ENCODE data around the gene KLHL10. TPM values are rescaled to one million over a fixed set of nuclear protein-coding genes. Genes with fewer than 3 reads are reported as not detected.

The KLHL10 gene
- total and polyA plus RNA-seq, 2 of the 13 experiments (the other 11 are each of a cell fraction or from before 2014, with no cell fraction given) = 0.04 to 0.08 TPM

- TF ChIP-seq REST (IDR thresholded peaks at IDR 0.05; ENCODE audit: borderline replicate concordance in 1 of 2, low read depth in 1 of 2, low read length in 2 of 2) (peak in 1 of 2 experiments; percentile 26; a peak in 1 of 4 replicates), ZNF274 (CRISPR knock-in tag; IDR thresholded peaks at IDR 0.05) (peak; percentile 87), ZFP90 (CRISPR knock-in tag; IDR thresholded peaks at IDR 0.05; ENCODE audit: borderline replicate concordance) (peak; percentile 90; the same call in 1 of the 2 replicates), CHD4 (IDR thresholded peaks at IDR 0.05; ENCODE audit: borderline replicate concordance, low read length) (no peak), ZC3H13 (CRISPR knock-in tag; IDR thresholded peaks at IDR 0.05) (peak; percentile 13; the same call in 1 of the 2 replicates), ZNF136 (CRISPR knock-in tag; IDR thresholded peaks at IDR 0.05; ENCODE audit: low read depth) (no peak; the same call in 1 of the 2 replicates), POLR2A (IDR thresholded peaks at IDR 0.05; ENCODE audit: insufficient read depth in 1 of 2, low read depth in 2 of 2, low read length in 2 of 2) (peak; percentile 43 to 48; a peak in 2 of 4 replicates), ZNF660 (CRISPR knock-in tag; IDR thresholded peaks at IDR 0.05; ENCODE audit: borderline replicate concordance, low read depth) (no peak), KLF11 (CRISPR knock-in tag; IDR thresholded peaks at IDR 0.05) (no peak), NFKB2 (CRISPR knock-in tag; IDR thresholded peaks at IDR 0.05; ENCODE audit: borderline replicate concordance) (peak; percentile 66; the same call in 1 of the 2 replicates), RAD21 (CRISPR knock-in tag; IDR thresholded peaks at IDR 0.05) (peak; percentile 93), CSRNP1 (CRISPR knock-in tag; IDR thresholded peaks at IDR 0.05) (peak; percentile 94), ZNF724P (CRISPR knock-in tag; IDR thresholded peaks at IDR 0.05; ENCODE audit: borderline replicate concordance) (peak; percentile 72), BRCA1 (CRISPR knock-in tag; IDR thresholded peaks at IDR 0.05) (peak; percentile 92), ZNF30 (CRISPR knock-in tag; IDR thresholded peaks at IDR 0.05) (peak; percentile 42; the same call in 1 of the 2 replicates), KAT8 (CRISPR knock-in tag; IDR thresholded peaks at IDR 0.05) (peak; percentile 39; the same call in 1 of the 2 replicates), ZGPAT (CRISPR knock-in tag; IDR thresholded peaks at IDR 0.05) (peak; percentile 26; the same call in 1 of the 2 replicates)
Observed at GRCh38 chr17:41811549-41812380, 25.9 kb upstream of the KLHL10 start, which contains the start of gene P3H4 (continued).
